D721Med (cell line): ENCODE data around the gene CLCN7.

Source experiments
- DNase-seq: peaks from one replicate; pipeline ENCODE4 v3.0.0; 2011; ENCODE audit warnings: low spot score; ENCODE audit not compliant: insufficient read length
- FAIRE-seq: peaks from 2 replicates; lab custom pipeline; 2011; peaks lifted over from hg19 to GRCh38; lab: Jason Lieb, UNC
- CTCF ChIP-seq: IDR thresholded peaks from 2 replicates; pipeline ENCODE4 v1.5.1; 2012; ENCODE audit warnings: mild to moderate bottlenecking, control low read depth; ENCODE audit not compliant: insufficient read depth; ENCODE audit errors: missing control alignments

CLCN7 gene

GRCh38 chr16:1401061-1401757, 73.6 kb downstream of the CLCN7 start:
- FAIRE-seq (no peak), DNase-seq (no peak)
- no peak for TF ChIP-seq CTCF

- TF ChIP-seq CTCF = no peak
- DNase-seq (no peak), FAIRE-seq (no peak)
These were observed 75.8 kb downstream of the CLCN7 start for GRCh38 chr16:1398826-1399581.

- DNase-seq (no peak), FAIRE-seq (no peak)
- no peak for TF ChIP-seq CTCF
These were observed 76.5 kb downstream of the CLCN7 start for GRCh38 chr16:1398351-1398750.

- FAIRE-seq (no peak), DNase-seq (no peak)
- TF ChIP-seq CTCF = no peak
These were observed 77.0 kb downstream of the CLCN7 start for GRCh38 chr16:1397779-1398178.

- TF ChIP-seq CTCF = no peak
- DNase-seq (no peak), FAIRE-seq (no peak)
These were observed 79.3 kb downstream of the CLCN7 start for GRCh38 chr16:1395444-1396031.
